ENCODE results near the gene EEF1AKMT4. TPM values are rescaled to one million over a fixed set of nuclear protein-coding genes. Genes with fewer than 3 reads are reported as not detected.

EEF1AKMT4 gene
- 70.9 TPM for polyA plus RNA-seq (2012; ENCODE audit: insufficient read depth, insufficient read length, low read depth)

DNA sequence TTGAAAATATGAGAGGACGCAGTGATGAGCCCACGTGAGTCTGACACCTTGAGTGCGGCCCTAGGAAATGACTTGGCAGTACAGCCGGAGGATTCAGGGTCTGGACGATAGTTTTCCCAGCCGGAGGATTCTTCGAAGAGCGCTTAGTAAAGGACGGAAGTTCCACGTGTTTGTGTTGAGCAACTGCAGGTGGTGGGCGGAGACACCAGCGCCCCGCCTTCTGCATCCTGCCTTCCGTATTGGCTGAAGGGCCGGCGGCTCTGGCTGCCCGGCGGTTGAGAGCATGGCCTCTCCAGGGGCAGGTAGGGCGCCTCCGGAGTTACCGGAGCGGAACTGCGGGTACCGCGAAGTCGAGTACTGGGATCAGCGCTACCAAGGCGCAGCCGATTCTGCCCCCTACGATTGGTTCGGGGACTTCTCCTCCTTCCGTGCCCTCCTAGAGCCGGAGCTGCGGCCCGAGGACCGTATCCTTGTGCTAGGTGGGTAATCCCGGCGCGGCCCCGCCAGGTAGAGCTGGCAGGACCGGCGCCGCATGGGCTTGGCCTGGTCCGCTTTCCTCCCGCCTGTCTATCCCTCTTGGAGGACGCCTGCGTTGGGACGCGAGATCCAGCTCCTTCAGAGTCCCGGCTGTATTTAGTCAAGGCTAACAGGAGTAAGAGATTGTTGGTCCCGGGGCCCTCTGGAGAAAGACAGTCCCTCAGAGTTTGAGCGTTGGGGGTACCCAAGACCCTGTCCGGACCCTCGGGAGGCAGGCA, at the start of gene EEF1AKMT4:
EEF1AKMT4 (plus strand) TSS at position 261 of the 755 bp plus-strand sequence; CDS start at position 284, 23 bp downstream.
- Histone ChIP-seq H3K36me3 (peaks cover 12% of the 10 kb centered on the region), H3K9me3 (no peaks in the 10 kb centered on the region), H3K27me3 (no peaks in the 10 kb centered on the region), H3K4me1 (no peaks in the 10 kb centered on the region), H3K4me3 (ENCODE audit: low read depth, low read length) (peak within 1 kb of the TSS; percentile 89)
- peak; percentile 98 for DNase-seq
- TF ChIP-seq, protein P1, sequence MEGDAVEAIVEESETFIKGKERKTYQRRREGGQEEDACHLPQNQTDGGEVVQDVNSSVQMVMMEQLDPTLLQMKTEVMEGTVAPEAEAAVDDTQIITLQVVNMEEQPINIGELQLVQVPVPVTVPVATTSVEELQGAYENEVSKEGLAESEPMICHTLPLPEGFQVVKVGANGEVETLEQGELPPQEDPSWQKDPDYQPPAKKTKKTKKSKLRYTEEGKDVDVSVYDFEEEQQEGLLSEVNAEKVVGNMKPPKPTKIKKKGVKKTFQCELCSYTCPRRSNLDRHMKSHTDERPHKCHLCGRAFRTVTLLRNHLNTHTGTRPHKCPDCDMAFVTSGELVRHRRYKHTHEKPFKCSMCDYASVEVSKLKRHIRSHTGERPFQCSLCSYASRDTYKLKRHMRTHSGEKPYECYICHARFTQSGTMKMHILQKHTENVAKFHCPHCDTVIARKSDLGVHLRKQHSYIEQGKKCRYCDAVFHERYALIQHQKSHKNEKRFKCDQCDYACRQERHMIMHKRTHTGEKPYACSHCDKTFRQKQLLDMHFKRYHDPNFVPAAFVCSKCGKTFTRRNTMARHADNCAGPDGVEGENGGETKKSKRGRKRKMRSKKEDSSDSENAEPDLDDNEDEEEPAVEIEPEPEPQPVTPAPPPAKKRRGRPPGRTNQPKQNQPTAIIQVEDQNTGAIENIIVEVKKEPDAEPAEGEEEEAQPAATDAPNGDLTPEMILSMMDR (IDR thresholded peaks at IDR 0.05; ENCODE audit: low read depth, low read length), result peak; percentile 19; the same call in 1 of the 2 replicates

DNA sequence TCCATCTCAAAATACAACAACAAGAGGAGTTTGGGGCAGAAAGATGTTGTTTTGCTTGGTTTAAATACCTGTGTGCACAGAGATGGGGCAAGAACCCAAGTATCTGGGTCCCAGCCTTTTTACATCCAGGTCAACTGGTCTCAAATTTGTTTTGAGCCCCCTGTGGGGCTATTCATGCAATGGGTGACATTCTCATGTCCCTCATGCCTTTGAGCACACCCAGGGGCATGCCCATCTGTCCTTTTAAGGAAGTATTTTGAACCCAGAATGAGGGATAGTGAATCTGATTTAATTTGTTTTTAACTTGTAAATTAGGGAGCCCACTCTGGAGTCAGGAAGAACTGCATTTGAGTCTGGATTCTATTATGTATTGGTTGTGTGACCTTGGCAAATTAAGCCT, 48.6 kb upstream of the EEF1AKMT4 start:
- no peaks in the 10 kb centered on the region for H3K9me3 ChIP-seq
- no peaks in the 10 kb centered on the region for H3K4me1 ChIP-seq
- H3K4me3 ChIP-seq (ENCODE audit: low read depth, low read length), result no peak overlapping the region
- DNase-seq, result no peak
- TF ChIP-seq, protein P1 (IDR thresholded peaks at IDR 0.05; ENCODE audit: low read depth, low read length), result no peak
- H3K36me3 ChIP-seq, result no peaks in the 10 kb centered on the region
- no peaks in the 10 kb centered on the region for H3K27me3 ChIP-seq

DNA sequence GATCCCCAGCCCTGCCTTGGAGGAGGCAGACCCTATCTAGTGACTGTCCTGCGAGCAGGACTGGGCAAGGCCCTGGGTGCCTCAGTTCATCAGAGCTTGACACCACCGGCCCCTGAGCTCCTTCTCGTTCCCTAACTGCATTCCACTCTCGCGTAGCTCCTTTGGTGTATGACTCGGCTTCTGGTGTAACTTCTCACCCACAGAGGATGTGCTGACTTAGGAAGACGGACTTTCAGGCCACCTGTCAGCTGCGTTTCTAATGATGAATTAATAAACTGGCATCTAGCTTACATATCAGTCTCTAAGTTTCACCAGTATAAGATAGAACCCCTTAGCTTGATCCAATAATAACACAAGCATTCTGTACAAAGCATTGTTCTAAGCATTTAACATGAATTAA, 45.9 kb upstream of the EEF1AKMT4 start:
- no peaks in the 10 kb centered on the region for H3K27me3 ChIP-seq
- H3K9me3 ChIP-seq, result no peaks in the 10 kb centered on the region
- TF ChIP-seq, protein P1 (IDR thresholded peaks at IDR 0.05; ENCODE audit: low read depth, low read length), result no peak
- no peak overlapping the region for H3K4me3 ChIP-seq (ENCODE audit: low read depth, low read length)
- H3K4me1 ChIP-seq, result no peaks in the 10 kb centered on the region
- no peak for DNase-seq
- H3K36me3 ChIP-seq, result no peaks in the 10 kb centered on the region

DNA sequence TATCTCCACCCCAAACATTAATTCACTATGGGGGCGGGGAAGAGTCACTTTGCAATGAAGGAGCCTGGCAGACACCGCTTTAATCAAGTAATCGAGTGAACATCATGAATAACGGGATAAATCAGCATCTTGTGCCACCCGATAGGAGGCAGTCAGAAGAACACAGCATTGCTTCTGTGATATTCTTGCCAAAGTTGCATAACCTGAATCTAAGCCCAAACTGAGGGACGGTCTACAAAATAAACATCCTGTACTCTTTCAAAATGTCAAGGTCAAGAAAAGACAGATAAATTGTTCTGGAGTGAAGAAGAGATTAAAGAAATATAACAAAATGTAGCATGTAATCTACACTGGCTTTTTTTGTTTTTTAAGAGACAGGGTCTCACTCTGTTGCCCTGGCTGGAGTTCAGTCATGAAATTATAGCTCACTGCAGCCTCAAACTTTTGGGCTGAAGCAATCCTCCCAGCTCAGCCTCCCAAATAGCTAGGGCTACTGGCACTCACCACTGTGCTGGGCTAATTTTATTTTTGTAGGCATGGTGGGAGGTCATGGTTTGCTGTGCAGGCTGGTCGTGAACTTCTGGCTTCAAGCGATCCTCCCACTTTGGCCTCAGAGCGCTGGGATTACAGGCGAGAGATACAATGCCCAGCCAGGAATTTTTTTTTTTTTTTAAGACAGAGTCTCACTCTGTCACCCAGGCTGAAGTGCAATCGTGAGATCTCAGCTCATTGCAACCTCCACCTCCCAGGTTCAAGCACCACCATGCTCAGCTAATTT, 40.1 kb upstream of the EEF1AKMT4 start:
- H3K27me3 ChIP-seq, result peaks cover 6% of the 10 kb centered on the region; the same call in 1 of the 2 replicates
- H3K36me3 ChIP-seq, result no peaks in the 10 kb centered on the region
- TF ChIP-seq, protein P1 (IDR thresholded peaks at IDR 0.05; ENCODE audit: low read depth, low read length), result no peak
- H3K4me3 ChIP-seq (ENCODE audit: low read depth, low read length), result no peak overlapping the region
- H3K9me3 ChIP-seq, result no peaks in the 10 kb centered on the region
- no peak for DNase-seq
- peaks cover 4% of the 10 kb centered on the region for H3K4me1 ChIP-seq

DNA sequence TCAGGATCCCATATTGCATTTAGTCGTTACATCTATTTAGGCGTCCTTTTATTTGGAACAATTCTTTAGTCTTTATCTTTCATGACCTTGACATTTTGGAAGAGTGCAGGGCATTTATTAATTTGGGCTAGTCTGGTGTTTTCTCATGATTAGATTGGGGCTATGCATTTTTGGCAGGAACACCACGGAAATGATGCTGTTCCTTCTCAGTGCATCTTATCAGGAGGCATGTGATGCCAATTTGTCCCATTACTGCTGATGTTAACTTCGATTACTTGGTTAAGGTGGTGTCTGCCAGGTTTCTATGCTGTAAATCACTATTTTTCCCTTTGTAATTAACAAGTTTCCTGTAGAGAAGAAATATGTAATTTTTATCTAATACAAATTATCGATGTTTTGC, 38.2 kb upstream of the EEF1AKMT4 start:
- no peaks in the 10 kb centered on the region for H3K9me3 ChIP-seq
- H3K36me3 ChIP-seq, result no peaks in the 10 kb centered on the region
- DNase-seq, result no peak
- no peak overlapping the region for H3K4me3 ChIP-seq (ENCODE audit: low read depth, low read length)
- peaks cover 4% of the 10 kb centered on the region for H3K4me1 ChIP-seq
- H3K27me3 ChIP-seq, result peaks cover 6% of the 10 kb centered on the region; the same call in 1 of the 2 replicates
- TF ChIP-seq, protein P1 (IDR thresholded peaks at IDR 0.05; ENCODE audit: low read depth, low read length), result no peak

Data from BE2C (cell line).